ENCODE data around the gene LBP.

GRCh38 chr20:38344107-38344701, 2.1 kb upstream of the LBP start:
- TF ChIP-seq CTCF (IDR thresholded peaks at IDR 0.05) (no peak), POLR2A (IDR thresholded peaks at IDR 0.05) (no peak)
